Dermis blood vessel endothelial cell (primary cell): ENCODE data around the gene GLYATL1. TPM values are rescaled to one million over a fixed set of nuclear protein-coding genes. Genes with fewer than 3 reads are reported as not detected.
A peak's percentile ranks its signal among the peaks of the same experiment; 100 is the strongest.

Experiments used
- DNase-seq: peaks from one replicate; pipeline ENCODE4 v3.0.0; 2010
- total RNA-seq: library from RNA; depleted of rRNA; stranded (reverse); fragments of >200 nt; gene quantifications from 2 replicates; pipeline ENCODE4 v1.2.3, GENCODE V29; 2014

The GLYATL1 gene
- total RNA-seq, 1 donor from 2014 or later, result 0.17 TPM

DNA sequence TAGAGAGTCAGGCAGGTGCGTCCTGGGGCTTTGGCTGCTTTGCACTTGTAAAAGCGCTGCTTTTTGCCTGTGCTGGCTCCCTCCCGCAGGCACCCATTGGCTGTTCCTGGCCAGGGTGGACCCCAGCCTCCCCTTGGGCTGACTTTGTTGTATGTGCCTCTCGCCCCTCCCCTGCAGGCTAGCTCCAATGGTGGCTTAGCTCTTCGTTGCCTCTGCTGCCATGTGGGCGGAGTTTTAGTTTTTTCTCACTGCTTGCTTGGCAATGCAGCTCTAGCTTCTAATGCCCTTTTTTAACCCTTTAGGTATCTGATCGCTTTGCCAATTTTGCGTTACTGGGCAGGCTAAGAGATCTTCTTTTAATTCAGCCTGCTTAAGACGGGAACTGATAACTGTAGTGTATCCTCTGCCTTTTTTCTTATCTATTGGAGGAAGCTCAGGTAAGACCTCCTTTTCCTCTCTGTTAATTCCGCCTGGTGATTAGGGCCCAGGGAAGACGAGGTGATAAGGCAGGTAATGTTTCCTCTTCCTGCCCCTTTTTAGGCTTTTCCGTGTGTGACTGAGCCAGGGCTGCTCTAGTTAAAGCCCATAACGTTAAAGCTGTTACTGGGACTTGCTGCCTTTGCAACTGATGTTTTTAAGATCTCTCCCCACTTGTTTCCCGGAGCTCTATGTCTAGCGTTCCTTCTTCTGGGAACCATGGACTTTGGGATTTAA is 11.7 kb upstream of the GLYATL1 start:
- no peak for DNase-seq

DNA sequence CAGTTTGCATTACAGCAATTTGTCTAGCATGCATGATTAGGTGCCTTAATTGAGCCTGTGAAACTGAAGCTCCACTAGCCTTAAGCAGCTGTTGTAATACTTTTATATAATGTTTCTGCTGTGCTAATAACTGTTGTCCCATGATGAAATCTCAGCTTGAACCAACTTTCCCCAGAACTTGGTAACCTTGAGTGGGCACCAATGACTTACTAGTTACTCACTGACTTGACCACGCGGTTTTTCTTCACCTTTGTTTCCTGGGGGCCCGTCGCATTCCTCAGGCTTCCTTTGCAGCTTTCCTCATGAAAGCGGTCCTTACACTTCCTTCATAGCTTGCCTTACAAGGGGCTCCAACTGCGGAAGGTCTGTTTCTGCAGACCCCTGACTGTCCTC is 11.2 kb upstream of the GLYATL1 start:
- no peak for DNase-seq

DNA sequence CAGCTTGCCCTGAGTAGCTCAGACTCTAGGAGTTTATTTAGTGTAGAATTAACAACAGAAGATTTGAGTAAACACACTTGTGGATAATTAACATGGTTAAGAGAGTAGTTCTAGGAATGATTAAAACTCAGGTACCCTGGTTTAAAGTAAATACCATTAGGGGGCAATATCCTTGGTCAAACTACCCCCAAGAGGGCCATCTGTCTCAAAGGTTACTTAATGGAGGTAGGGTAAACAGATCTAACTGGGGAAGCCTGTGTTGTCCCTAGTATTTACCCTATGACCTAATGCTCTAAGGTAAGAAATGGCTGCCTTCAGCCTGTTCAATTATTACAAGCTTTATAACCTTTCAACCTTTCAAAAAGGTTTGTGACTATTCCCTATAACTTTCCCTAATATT is 10.6 kb upstream of the GLYATL1 start:
- DNase-seq, result no peak

DNA sequence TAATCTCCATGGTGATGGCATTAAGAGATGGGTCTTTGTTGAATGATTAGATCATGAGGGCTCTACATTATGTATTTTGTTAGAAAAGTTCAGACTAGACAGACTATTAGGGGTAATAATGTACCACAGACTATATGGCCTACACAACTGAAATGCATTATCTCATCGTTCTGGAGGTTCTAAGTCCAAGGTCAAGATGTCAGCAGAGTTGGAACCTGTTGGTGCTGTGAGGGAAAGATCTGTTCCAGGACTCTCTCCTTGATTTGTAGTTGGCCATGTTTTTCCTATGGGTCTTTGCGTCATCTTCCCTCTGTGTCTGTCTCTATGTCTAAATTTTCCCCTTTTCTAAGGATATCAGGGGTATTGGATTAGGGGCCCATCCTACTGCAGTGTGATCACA is 8.4 kb upstream of the GLYATL1 start:
- DNase-seq, result no peak

DNA sequence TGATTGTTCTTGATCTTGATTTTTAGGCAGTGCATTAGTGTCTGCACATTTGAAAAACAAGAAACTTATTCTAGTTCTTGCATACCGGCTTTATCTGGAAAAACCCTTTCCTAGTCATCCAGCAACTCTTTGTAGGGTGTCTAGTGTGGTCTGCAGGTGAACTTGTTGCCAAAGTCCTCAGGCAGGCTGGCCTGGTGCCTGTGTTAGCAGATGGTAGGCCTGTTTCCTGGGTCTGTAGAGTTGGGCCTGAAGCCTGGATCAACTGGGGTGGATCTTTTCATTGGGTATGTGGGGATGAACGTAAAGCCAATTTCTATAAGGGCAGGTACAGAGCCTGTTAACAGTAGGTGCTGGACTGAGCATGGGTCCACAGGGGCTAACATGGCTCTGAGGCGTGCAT is 5.6 kb upstream of the GLYATL1 start:
- DNase-seq, result no peak

DNA sequence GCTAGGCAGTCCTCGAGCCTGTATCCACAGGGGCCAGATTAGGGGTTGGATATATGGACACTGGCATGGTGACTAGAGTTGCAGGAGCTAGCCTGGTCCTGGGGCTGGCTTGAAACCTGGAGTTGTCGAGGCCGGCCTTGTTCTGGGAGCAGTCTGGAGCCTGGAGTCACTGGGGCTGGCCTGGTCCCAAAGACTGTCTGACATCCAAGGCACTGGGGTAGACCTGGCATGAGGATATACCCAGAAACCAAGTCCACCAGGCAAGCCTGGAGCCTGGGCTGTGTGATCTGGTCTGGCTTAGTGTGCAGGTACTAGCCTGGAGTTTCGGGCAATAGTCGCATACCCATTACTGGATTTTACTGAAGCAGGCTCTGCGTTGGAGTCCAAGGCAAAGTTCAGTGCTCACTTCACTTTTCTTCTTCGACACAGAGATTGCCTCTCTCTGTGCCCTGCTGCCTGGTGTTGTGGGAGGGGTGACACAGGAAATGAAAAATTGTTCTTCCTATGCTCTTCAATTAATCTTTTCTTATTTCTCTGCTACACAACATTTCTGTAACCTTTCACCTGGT is 4.3 kb upstream of the GLYATL1 start:
- no peak for DNase-seq

DNA sequence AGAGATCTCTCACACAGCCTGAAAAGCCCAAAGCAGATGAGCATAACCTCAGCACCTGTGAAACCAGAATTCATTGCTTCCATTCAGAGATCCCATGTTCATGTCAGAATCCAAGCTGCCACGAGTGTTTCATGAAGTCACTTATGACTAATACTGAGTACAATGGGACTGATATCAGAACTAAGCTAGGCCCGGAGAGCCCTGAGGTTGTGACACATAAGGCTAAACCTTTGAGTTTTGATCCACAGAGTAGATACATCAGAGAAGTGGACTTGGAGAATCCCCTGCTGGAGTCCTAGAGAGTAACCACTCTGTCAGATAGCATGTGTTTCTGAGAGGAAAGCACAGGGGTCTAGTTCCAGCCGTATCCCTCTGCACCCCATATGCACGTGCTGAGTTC is 890 bp upstream of the GLYATL1 start:
- no peak for DNase-seq

DNA sequence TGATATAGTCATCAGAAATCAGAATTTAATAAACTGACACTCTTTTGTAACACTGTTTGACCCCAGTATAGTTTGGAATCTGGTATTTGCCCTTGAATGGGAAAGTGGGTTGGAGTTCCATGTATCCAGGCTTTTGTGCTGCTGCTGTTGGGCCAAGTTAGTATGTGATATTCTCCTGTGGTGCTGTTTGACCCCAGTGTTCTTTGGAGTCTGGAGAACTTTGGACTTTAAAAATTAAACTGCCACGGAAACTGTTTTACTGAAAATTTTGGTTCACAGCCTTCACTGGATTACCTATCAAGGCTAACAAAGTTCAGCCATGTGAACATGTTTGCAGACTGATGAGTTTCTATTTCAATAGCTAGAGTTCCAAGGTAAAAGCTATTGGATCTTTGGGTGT is 740 bp downstream of the GLYATL1 start:
- no peak for DNase-seq

DNA sequence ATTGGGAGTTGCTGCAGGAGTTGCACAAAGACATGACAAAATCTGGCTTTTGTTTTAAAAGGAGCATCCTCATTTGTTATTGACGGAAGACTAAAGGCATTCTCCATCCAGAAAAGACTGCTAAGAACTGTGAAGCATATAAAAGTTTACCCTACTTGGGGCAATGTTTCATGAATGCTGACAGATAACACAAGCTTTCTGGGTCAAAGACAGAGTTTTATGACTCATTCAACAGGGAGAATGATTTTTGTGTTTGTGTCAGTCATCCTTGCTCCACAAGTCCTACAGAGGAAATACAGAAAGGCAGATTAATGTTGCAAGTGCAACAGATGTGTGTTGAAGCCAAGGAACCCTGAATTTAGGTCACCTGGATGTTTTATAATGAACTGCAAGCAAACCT is 2.5 kb downstream of the GLYATL1 start:
- no peak for DNase-seq

DNA sequence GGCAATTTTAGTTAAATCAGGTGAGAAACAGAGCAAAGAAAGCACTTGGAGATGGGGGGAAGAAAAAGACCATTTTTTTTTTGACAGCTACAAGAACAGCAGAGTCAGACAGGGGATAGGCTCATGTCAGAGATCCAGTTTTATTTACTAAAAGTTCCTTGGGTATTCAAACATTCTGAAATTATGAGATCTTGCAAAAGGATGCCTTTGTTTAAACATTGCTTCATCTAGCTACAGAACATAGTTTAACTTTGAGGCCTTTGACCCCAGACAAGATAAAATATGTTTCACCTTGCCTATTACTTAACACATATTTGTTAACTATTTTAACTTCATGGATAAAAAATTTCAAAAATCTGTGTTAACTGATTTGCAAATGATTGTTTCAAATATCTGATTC is 6.4 kb downstream of the GLYATL1 start:
- no peak for DNase-seq

DNA sequence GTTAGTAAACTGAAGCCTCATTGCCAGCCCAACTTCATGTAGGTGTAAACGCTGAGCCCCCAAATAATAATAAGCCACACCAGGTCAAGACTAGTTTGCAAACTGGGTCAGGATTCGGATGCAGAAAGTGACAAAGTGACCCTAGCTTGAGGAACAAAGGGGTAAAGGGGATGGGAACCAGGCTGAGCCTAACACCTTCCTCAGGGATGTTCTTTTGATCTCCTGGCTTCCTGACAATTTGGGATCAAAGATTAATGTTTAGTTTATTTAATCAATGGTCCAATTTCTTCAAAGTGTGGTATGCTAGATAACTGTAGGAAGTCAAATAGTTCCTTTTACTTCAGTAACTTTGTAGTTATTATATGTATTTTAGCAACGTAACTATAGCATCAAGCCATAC is 9.9 kb downstream of the GLYATL1 start:
- DNase-seq, result no peak

DNA sequence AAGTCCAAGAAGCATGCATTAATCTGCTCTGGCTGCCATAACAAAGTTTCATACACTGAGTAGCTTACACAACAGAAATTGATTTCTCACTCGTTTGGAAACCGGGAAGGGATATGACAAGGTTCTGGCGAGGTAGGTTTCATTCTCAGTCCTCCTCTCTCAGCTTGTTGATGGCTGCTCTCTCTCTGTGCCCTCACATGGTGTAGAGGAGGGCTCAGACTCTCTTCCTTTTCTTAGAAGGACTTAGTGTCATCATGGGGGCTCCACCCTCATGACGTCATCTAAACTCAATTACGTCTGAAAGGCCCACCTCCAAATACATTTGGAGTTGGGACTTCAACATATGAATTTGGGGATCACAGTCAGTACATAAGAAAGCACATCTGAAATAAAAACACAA is 18.6 kb downstream of the GLYATL1 start:
- DNase-seq, result no peak

DNA sequence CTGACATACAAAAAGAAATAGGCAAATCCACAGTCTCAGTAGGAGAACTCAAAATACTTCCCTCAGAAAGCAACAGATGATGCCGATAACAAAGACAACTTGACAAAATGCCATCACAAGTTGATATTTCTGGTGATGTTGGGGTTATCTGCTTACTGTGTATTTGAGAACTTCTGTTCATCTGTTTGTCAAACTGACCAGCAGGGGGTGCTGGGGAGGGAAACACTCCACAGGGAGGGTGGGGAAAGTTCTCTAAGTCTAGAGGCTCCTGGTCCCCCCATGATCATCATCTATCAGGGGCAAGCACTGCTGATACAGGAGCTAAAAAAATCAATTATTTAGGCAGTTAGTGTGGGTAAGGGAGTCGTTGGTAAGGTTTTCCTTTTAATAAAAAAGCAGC is 19.2 kb downstream of the GLYATL1 start:
- peak; percentile 41 for DNase-seq

DNA sequence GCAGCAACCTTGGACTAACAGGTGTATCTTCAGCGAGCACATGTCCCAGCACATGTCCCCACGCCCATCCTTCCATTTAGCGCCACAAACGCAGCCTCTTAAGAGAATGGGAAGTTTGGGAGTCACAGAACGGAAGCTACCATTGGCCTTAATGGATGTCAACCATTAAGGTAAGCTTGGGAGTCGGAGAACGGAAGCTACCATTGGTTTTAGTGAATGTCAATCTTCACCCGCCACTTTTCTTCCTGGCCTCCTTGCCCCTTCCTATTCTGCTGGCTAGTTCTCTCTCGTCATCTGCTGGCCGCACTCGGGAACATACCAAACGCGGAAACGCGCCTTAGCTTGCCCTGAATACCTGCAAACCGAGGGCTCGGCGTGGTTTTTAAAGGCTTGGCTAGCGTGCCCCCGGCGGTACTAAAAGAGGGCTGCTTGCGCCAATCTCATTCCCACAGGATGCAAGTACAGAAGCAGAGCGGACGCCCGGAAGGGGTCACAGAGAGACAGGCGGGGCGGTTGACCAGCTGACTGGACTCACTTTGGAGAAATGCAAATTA is 24.3 kb downstream of the GLYATL1 start:
- DNase-seq, result peak; percentile 4

DNA sequence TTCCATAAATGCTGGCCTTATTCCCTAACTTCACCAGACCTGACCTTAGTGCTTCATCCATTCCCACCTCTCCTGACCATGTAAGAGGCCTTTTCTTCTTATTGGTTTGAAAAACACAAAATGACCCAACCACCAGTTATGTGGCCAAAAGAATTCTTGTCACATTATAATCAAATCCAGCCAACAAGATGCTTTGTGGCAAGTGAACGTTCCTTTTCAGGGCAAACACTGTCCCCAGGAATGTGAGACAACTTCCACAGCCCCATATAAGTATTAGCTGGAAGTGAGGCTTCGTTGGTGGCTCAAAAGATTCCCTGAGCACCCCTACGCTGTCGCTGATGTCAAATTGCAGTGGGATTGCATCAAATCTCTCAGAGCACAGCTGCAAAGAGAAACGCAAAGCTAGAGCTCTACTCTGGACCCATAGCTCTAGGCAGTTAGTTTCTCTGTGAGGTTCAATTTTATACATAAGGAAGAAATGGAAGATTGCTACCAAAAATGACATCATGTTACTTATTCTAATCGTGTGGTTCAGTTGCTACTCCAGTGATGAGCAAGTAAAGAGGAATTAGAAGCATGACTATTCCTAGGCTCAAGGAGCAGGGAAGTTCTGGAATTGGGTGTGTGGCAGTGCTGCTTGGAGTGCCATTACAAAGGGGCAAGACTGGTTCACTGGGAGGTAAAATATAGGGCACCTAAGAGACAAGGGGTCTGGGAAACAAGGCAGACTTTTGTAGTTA is 26.1 kb downstream of the GLYATL1 start:
- no peak for DNase-seq

DNA sequence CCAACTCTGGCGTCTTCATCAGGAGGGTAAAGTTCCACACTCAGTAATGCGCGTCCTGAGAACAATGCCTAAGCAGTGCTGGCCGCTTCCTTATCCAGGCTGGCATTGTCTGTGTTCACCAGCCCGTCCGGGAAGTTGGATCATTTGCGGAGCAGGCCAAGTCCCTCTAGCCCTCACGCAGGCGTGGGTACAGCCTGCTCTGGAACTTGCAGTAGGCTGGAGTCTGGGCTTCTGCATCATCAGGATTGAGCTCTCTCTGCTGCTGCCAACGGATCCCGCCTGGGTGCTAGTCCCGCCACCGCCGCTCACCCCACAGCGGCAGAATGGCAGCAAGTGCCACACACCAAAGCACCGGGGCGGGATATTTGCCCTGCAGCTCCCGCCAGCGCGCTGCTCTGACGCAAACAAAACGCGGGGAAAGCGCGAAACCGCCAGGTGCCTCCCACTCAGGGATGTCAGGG is 29.0 kb downstream of the GLYATL1 start:
- peak; percentile 1 for DNase-seq

DNA sequence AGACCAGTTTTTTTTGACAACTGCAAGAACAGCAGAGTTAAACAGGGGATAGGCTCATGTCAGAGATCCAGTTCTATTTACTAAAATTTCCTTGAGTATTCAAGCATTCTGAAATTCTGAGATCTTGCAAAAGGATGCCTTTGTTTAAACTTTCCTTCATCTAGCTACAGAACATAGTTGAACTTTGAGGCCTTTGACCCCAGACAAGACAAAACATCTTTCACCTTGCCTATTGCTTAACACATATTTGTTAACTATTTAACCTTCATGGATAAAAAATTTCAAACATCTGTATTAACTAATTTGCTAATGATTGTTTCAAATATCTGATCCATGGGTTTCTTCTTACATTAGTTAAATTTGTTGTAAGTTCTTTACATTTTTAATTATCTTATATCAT is 38.2 kb downstream of the GLYATL1 start:
- DNase-seq, result no peak

DNA sequence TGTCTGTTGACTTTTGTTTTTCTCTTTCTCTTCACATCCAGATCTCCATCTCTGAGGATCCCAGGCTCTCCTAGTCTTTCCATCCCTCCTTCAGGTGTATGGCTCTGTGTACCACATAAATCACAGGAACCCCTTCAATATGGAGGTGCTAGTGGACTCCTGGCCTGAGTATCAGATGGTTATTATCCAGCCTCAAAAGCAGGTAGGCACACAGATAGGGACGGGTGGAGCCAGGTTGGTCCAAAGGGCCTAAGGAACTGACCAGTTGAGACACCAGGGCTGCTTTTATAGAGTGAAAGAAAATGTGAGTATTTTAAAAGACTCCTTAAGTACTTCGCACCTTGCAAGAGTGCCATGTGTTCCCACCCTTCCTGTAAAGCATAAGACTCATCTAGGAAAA is 39.9 kb downstream of the GLYATL1 start:
- no peak for DNase-seq

DNA sequence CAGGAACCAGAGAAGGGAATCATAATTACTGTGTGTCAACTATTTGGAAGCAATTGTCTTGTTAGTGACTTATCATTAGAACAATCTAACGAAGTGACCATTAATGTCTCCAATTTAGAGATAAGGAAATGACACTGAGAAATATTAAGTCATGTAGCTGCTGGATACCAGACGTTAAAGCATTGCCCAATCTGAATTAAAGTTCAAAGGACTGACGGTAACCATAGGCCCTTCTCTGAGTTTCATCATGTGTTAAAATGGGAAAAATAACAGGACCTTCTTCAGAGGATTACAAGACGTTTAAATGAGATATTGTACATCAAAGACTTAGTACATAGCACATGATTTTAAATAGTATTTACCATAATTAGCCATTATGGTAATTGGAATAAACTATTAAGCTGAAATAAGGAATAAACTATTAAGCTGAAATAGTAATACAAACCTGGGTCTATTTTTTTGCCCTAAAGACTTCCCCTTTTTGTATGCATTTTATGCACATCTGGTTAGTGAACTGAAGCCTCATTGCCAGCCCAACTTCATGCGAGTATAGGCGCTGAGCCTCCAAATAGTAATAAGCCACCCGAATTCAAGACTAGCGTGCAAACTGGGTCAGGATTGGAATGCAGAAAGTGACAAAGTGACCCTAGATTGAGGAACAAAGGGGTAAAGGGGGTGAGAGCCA is 41.0 kb downstream of the GLYATL1 start:
- no peak for DNase-seq

DNA sequence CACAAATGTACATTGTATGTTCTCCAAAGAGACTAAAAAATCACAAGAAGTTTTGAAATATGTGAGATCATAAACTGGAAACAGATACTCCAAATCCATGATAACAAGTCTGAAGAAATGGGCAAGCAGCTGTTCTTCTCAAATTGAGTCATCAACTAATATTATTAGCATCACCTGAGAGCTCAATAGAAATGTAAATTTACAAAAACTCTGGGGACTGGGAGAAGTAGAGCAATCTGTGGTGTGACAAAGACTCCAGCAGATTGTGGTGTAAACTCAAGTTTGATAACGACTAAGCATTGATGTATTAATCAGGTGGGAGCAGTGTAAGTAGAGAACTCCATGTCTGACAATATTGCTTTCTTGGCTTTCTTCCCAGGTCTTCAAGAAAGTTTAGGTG is 53.2 kb downstream of the GLYATL1 start:
- DNase-seq, result no peak

DNA sequence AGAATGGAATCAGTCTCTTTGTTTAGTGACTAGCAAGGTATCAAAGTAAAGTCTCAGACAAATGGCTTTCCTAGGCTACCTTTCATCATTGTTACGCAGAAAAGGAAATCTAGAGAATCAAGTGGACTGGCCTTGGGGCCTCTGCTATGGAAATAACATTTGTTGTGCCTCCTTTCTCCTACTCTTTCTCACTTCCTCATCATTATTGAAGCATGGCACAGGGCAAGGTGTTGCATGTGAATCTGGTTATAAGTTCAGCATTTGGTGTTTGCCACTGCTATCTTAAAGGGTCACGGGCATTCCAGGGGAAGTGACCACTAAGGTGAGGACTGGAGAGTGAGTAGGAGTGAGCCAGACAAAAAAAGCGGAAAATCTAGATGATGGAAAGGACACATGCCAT is 54.9 kb downstream of the GLYATL1 start:
- DNase-seq, result no peak

DNA sequence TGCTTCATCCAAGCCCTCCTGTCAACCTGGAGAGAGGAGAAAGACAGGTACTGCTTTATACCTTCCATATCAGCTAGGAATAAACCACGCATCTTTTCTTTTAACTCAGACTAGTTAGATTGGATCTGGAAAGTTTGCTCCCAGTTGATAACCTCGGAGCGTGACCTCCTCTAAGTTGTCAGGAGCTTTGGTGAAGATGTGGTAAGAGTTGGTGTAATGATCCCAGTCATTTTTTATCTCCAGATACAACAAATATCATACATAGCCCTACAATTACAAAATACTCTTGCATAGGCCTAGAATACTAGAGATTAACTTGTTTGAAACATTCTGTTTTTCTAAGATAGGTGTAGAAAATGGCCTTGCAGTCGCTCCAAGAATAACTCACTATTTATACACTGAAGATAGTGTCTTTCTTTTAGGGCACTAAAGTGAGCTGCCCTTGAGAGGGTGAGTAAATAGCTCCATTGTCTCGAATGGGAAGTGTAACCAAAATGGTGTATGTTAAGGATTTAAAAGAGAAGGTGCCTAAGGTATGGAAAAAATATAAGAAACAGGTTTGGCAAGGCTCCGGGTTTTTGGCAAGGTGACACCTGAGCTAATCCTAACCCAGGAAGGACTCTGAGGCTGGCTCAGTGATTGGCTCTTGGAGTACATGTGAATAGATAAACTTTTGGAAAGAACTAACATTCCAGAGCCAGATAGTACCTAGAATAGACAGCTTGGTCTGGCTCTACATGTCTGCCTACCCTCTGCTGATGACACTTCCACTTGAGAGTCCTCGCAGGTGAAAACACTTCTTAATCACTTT is 59.4 kb downstream of the GLYATL1 start:
- DNase-seq, result no peak
